Liver (tissue), 9 donors: Measurements from ENCODE around the gene DEFB131A. TPM values are rescaled to one million over a fixed set of nuclear protein-coding genes. Genes with fewer than 3 reads are reported as not detected.
"Not testable (repeated sequence)": the region's sequence is repeated elsewhere in the genome, so short reads cannot be mapped to it uniquely, and the experiment has no call there.

ENCODE experiments used
- DNase-seq: peaks from one replicate; pipeline ENCODE4 v3.0.0-alpha.2; 2017; ENCODE audit warnings: low spot score
- H3K27ac ChIP-seq, 2 donors: one replicate each; pipeline ENCODE4 v1.7.0; 2013; ENCODE audit warnings: inconsistent platforms in 2 of 2, low read length in 2 of 2, control low read depth in 1 of 2, low read depth in 1 of 2, mild to moderate bottlenecking in 1 of 2
- H3K27me3 ChIP-seq, 4 donors: one replicate each; pipeline versions ENCODE4 v1.6.1 to v1.7.0; 2013; ENCODE audit warnings: low read length in 3 of 4, inconsistent platforms in 1 of 4, mild to moderate bottlenecking in 1 of 4, moderate library complexity in 1 of 4; ENCODE audit not compliant: control insufficient read depth in 4 of 4, insufficient read depth in 4 of 4
- H3K36me3 ChIP-seq, 4 donors: one replicate each; pipeline versions ENCODE4 v1.6.1 to v1.7.0; 2013; ENCODE audit warnings: low read length in 3 of 4, mild to moderate bottlenecking in 3 of 4, low read depth in 1 of 4, moderate library complexity in 1 of 4; ENCODE audit not compliant: control insufficient read depth in 4 of 4, insufficient read depth in 3 of 4
- H3K4me1 ChIP-seq, 4 donors: one replicate each; pipeline versions ENCODE4 v1.6.1 to v1.7.0; 2013; ENCODE audit warnings: low read length in 3 of 4, mild to moderate bottlenecking in 3 of 4, moderate library complexity in 1 of 4; ENCODE audit not compliant: control insufficient read depth in 4 of 4, insufficient read depth in 4 of 4
- H3K4me3 ChIP-seq, 3 donors: one replicate each; pipeline versions ENCODE4 v1.6.1 to v1.7.0; 2013; ENCODE audit warnings: low read length in 3 of 3, control low read depth in 1 of 3, low read depth in 1 of 3, mild to moderate bottlenecking in 1 of 3
- H3K9ac ChIP-seq, 2 donors: one replicate each; pipeline ENCODE4 v1.7.0; 2013; ENCODE audit warnings: low read length in 2 of 2, mild to moderate bottlenecking in 2 of 2, moderate library complexity in 2 of 2, control low read depth in 1 of 2, low read depth in 1 of 2
- H3K9me3 ChIP-seq, 4 donors: one replicate each; pipeline versions ENCODE4 v1.6.1 to v1.7.0; 2013; ENCODE audit warnings: low read length in 3 of 4; ENCODE audit not compliant: control insufficient read depth in 4 of 4
- WGBS: extraction: QIAGEN DNeasy Blood & Tissue Kit; methylation state at CpG from one replicate; pipeline ENCODE4 v1.1.7; 2013; 5-methylcytosine and 5-hydroxymethylcytosine counted together
- polyA plus RNA-seq, 2 donors: library from polyadenylated mRNA; stranded (reverse) in 1 of 2; unstranded in 1 of 2; fragments of 200-250 nt in 1 of 2; fragments of >200 nt in 1 of 2; fragmentation: Nextera tagmentation in 1 of 2; extraction: Ambion mirVana in 1 of 2; gene quantifications; one replicate each; pipeline versions ENCODE4 v1.2.1 to v1.2.3, GENCODE V29; 2013 to 2015
- total RNA-seq, 2 donors: library from RNA; depleted of rRNA; stranded (reverse); fragments of >200 nt; gene quantifications; one replicate each; pipeline ENCODE4 v1.2.3, GENCODE V29; 2014
- donor health status: healthy.
- donor health status: healthy.
- donor health status: healthy.
- donor health status: healthy.
- donor health status: healthy.

Gene DEFB131A
- total and polyA plus RNA-seq, 4 donors: not detected

DNA sequence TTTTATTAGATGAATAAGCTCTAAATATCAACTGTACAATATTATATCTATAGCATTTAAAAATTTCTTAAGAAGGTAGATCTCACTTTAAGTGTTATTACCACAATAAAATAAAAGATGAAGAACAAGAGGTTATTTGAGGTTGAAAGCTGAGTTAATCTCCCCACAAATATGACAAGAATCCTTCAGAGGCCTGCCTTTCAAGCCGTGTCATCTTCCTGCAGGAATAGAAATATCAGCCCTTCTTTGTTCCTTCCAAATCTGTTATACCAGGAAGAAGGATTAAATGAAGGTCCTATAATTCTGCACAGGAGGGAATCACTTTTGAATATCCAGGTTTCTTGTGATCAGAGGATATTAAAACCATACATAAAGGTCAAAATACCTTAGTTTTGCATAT lies 18.3 kb upstream of the DEFB131A start:
- not testable (repeated sequence) for DNase-seq, H3K4me3 ChIP-seq, H3K9ac ChIP-seq, H3K36me3 ChIP-seq, H3K27ac ChIP-seq, H3K27me3 ChIP-seq, H3K4me1 ChIP-seq, H3K9me3 ChIP-seq
- WGBS: 42% methylated on average over 1 of the region's 1 CpG

DNA sequence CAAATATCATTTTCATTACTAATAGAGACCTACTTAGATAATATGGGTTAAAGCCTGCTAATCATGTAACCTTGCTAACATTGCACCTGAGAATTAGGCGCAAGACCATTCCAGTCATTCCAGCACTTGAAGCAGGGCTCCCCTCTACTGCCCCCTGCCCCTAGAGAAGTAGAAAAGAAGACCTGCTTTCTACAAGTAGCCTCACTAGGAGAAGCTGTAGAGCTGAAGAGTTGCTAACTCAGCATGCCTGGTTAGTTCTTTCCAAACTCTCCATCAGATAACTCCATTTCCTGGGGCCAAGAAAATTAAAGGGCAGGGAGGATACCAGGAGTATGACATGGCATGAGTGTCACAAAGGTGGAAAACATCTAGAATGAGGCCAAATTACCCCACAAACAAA lies 14.2 kb upstream of the DEFB131A start:
- H3K27me3 ChIP-seq, H3K36me3 ChIP-seq, H3K4me1 ChIP-seq, H3K27ac ChIP-seq, H3K9me3 ChIP-seq, H3K4me3 ChIP-seq, DNase-seq, H3K9ac ChIP-seq: not testable (repeated sequence)
- WGBS: 65% methylated on average over 1 of the region's 1 CpG

- H3K4me3 ChIP-seq, DNase-seq, H3K36me3 ChIP-seq, H3K9me3 ChIP-seq, H3K9ac ChIP-seq, H3K27me3 ChIP-seq, H3K27ac ChIP-seq, H3K4me1 ChIP-seq: not testable (repeated sequence)
- 61% methylated on average over 1 of the region's 1 CpG for WGBS
Observed at GRCh38 chr4:9433320-9433719, 10.9 kb upstream of the DEFB131A start.

- not testable (repeated sequence) for H3K4me3 ChIP-seq, H3K9ac ChIP-seq, DNase-seq, H3K36me3 ChIP-seq, H3K27ac ChIP-seq, H3K27me3 ChIP-seq, H3K4me1 ChIP-seq, H3K9me3 ChIP-seq
Observed at GRCh38 chr4:9436728-9437127, 7.5 kb upstream of the DEFB131A start.

- H3K9me3 ChIP-seq, H3K36me3 ChIP-seq, H3K27me3 ChIP-seq, H3K27ac ChIP-seq, DNase-seq, H3K9ac ChIP-seq, H3K4me1 ChIP-seq, H3K4me3 ChIP-seq: not testable (repeated sequence)
- WGBS: 44% methylated on average over 4 of the region's 4 CpGs
Observed at GRCh38 chr4:9442355-9442754, 1.9 kb upstream of the DEFB131A start.

- not testable (repeated sequence) for DNase-seq, H3K9me3 ChIP-seq, H3K27ac ChIP-seq, H3K27me3 ChIP-seq, H3K9ac ChIP-seq, H3K36me3 ChIP-seq, H3K4me1 ChIP-seq, H3K4me3 ChIP-seq
- 84% methylated on average over 6 of the region's 6 CpGs for WGBS
Observed at GRCh38 chr4:9444681-9445080, 467 bp downstream of the DEFB131A start.

GRCh38 chr4:9452251-9452650 lies 8.0 kb downstream of the DEFB131A start:
- WGBS: 58% methylated on average over 10 of the region's 10 CpGs
- not testable (repeated sequence) for H3K27me3 ChIP-seq, H3K36me3 ChIP-seq

DNA sequence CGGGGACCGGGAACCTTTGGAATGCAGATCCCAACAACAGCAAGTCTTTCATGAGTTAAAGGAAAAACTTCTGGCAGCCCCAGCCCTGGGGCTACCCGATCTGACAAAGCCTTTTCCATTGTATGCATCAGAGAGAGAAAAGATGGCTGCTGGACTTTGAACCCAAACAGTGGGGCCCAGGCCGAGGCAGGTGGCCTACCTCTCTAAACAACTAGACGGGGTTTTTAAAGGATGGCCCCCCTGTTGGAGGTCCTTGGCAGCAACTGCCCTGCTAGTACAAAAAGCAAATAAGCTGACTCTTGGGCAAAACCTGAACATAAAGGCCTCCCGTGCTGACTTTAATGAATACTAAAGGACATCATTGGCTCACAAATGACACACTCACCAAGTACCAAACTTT lies 10.1 kb downstream of the DEFB131A start:
- not testable (repeated sequence) for DNase-seq, H3K36me3 ChIP-seq, H3K27me3 ChIP-seq, H3K4me3 ChIP-seq, H3K4me1 ChIP-seq, H3K9me3 ChIP-seq, H3K9ac ChIP-seq, H3K27ac ChIP-seq
- WGBS: 51% methylated on average over 6 of the region's 6 CpGs

More at GRCh38 chr4:9452251-9452650, 8.0 kb downstream of the DEFB131A start:
- not testable (repeated sequence) for H3K4me1 ChIP-seq, DNase-seq, H3K9me3 ChIP-seq, H3K4me3 ChIP-seq, H3K9ac ChIP-seq, H3K27ac ChIP-seq

DNA sequence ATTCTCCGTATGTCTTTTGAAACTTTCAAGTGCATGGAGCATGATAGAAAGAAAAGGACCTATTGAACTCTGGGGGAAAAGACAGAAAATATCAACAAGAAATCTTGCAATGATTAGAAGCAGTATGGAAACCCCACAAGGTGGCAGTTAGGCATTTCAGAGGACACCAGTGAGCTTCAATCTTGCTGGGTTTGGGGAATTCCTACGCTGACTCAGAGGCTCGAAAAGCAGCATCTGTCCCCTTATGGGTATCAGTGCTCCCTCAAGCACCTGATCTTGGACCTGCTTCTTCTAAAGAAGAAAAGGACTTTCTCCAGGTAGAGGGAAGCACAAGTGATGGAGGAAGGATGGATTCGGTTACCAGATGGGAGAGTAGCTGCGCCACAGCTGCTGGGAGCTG lies 10.8 kb downstream of the DEFB131A start:
- H3K36me3 ChIP-seq, H3K9ac ChIP-seq, H3K4me1 ChIP-seq, H3K9me3 ChIP-seq, H3K27ac ChIP-seq, DNase-seq, H3K27me3 ChIP-seq, H3K4me3 ChIP-seq: not testable (repeated sequence)
- WGBS: 76% methylated on average over 5 of the region's 5 CpGs
